ENCODE results near the gene SF3B1. TPM values are rescaled to one million over a fixed set of nuclear protein-coding genes. Genes with fewer than 3 reads are reported as not detected.

SF3B1 gene
- total RNA-seq, 1 experiment from 2014 or later = 274 TPM

DNA sequence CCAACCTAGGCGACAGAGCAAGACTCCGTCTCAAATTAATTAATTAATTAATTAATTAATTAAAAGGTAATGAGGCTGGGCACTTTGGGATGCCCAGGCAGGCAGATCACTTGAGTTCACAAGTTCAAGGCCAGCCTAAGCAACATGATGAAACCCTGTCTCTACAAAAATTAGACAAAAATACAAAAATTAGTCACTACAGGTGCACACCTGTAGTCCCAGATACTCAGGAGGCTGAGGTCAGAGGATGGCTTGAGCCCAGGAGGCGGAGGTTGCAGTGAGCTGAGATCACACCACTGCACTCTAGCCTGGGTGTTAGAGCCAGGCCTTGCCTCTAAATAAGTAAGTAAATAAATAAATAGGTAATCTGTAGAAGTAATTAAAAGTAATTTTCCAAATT, 6.8 kb downstream of the SF3B1 start:
- H3K36me3 ChIP-seq (ENCODE audit: control insufficient read depth, insufficient read depth, low read length) = no peaks in the 10 kb centered on the region
- CTCF ChIA-PET = no interaction called here
- BruUV-seq (replicated peaks) = no TSS peak
- H3K9me3 Mint-ChIP-seq (ENCODE audit: unreplicated experiment) = no peaks in the 10 kb centered on the region
- no peaks in the 10 kb centered on the region for H3K27me3 Mint-ChIP-seq (ENCODE audit: insufficient read depth, unreplicated experiment)
- peaks cover 13% of the 10 kb centered on the region for H3K4me1 ChIP-seq
- H3K27me3 ChIP-seq (replicated peaks; ENCODE audit: control insufficient read depth, insufficient read depth, low read length) = no peaks in the 10 kb centered on the region
- intact Hi-C loops (cut with micrococcal nuclease; ENCODE audit: unreplicated experiment) = no loop called here
- peaks cover 55% of the 10 kb centered on the region for H3K36me3 Mint-ChIP-seq (ENCODE audit: insufficient read depth, unreplicated experiment)
- peaks cover 15% of the 10 kb centered on the region for H3K4me1 Mint-ChIP-seq (ENCODE audit: low read depth, unreplicated experiment)
- TF ChIP-seq, protein P1, sequence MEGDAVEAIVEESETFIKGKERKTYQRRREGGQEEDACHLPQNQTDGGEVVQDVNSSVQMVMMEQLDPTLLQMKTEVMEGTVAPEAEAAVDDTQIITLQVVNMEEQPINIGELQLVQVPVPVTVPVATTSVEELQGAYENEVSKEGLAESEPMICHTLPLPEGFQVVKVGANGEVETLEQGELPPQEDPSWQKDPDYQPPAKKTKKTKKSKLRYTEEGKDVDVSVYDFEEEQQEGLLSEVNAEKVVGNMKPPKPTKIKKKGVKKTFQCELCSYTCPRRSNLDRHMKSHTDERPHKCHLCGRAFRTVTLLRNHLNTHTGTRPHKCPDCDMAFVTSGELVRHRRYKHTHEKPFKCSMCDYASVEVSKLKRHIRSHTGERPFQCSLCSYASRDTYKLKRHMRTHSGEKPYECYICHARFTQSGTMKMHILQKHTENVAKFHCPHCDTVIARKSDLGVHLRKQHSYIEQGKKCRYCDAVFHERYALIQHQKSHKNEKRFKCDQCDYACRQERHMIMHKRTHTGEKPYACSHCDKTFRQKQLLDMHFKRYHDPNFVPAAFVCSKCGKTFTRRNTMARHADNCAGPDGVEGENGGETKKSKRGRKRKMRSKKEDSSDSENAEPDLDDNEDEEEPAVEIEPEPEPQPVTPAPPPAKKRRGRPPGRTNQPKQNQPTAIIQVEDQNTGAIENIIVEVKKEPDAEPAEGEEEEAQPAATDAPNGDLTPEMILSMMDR (IDR thresholded peaks at IDR 0.05; ENCODE audit: insufficient read depth in 1 of 2, low read depth in 1 of 2, low read length in 1 of 2, severe bottlenecking in 1 of 2, unreplicated experiment in 1 of 2) = no peak
- H3K27ac Mint-ChIP-seq (ENCODE audit: unreplicated experiment) = no peak overlapping the region
- H3K4me3 Mint-ChIP-seq (ENCODE audit: unreplicated experiment) = no peak overlapping the region
- H3K4me3 ChIP-seq (ENCODE audit: low read depth, low read length) = no peak overlapping the region
- no peaks in the 10 kb centered on the region for H3K9me3 ChIP-seq
- no peak for DNase-seq
- POLR2A ChIA-PET = no interaction called here

DNA sequence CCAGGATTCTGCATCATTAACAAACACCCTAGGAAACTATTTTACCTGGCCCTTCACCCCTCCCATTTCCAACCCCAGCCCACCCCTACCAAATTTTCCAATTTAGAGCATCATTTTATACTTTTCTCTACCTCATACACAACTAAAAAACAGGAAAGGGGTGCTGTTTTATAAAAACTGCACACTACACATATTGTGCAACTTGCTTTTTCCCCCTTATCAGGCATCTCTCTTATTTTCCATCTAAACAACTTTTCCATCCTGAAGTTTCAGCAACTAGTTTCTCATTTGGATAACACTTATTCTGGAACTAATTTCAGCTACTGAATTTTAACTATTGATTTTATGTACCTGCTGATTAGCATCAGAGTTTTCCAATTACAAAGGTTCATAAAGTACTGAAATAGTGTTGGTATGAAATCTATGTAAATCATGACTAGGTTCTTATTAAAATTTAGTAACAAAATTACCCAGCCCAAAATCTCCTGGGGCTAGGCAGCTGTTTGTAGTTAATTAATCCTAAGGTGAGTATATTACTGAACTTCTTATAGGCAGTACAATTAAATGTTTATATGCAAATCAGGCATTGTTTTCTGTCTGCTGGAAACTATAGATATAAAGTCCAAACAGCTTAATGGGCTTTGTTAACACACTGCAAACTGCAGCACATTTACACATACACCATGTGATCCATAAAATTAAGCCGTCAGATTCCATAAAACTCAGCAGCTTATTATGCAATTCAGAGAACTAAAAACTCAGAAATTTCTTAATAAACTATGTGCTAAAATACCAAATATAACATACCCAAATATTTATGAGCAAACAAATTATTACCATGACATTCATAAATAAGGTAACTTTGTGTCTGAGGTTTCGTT, 7.9 kb downstream of the SF3B1 start:
- CTCF ChIA-PET = no interaction called here
- Mint-ChIP-seq H3K9me3 (ENCODE audit: unreplicated experiment) (no peaks in the 10 kb centered on the region), H3K4me1 (ENCODE audit: low read depth, unreplicated experiment) (peaks cover 15% of the 10 kb centered on the region), H3K27me3 (ENCODE audit: insufficient read depth, unreplicated experiment) (no peaks in the 10 kb centered on the region), H3K27ac (ENCODE audit: unreplicated experiment) (no peak overlapping the region), H3K4me3 (ENCODE audit: unreplicated experiment) (no peak overlapping the region), H3K36me3 (ENCODE audit: insufficient read depth, unreplicated experiment) (peaks cover 62% of the 10 kb centered on the region)
- H3K4me3 ChIP-seq (ENCODE audit: low read depth, low read length) = no peak overlapping the region
- H3K4me1 ChIP-seq = peaks cover 12% of the 10 kb centered on the region; the same call in 1 of the 2 replicates
- DNase-seq = no peak
- POLR2A ChIA-PET = no interaction called here
- H3K9me3 ChIP-seq = no peaks in the 10 kb centered on the region
- no peaks in the 10 kb centered on the region for H3K27me3 ChIP-seq (replicated peaks; ENCODE audit: control insufficient read depth, insufficient read depth, low read length)
- no TSS peak for BruUV-seq (replicated peaks)
- H3K36me3 ChIP-seq (ENCODE audit: control insufficient read depth, insufficient read depth, low read length) = no peaks in the 10 kb centered on the region
- TF ChIP-seq, protein P1 (IDR thresholded peaks at IDR 0.05; ENCODE audit: insufficient read depth in 1 of 2, low read depth in 1 of 2, low read length in 1 of 2, severe bottlenecking in 1 of 2, unreplicated experiment in 1 of 2) = no peak
- intact Hi-C loops (cut with micrococcal nuclease; ENCODE audit: unreplicated experiment) = no loop called here

- no peak overlapping the region for H3K4me3 Mint-ChIP-seq (ENCODE audit: unreplicated experiment)
- no peak for DNase-seq
- intact Hi-C loops (cut with micrococcal nuclease; ENCODE audit: unreplicated experiment) = no loop called here
- H3K36me3 ChIP-seq (ENCODE audit: control insufficient read depth, insufficient read depth, low read length) = no peaks in the 10 kb centered on the region; the same call in 1 of the 2 replicates
- H3K36me3 Mint-ChIP-seq (ENCODE audit: insufficient read depth, unreplicated experiment) = peaks cover 64% of the 10 kb centered on the region
- peaks cover 15% of the 10 kb centered on the region for H3K4me1 Mint-ChIP-seq (ENCODE audit: low read depth, unreplicated experiment)
- peaks cover 12% of the 10 kb centered on the region; the same call in 1 of the 2 replicates for H3K4me1 ChIP-seq
- BruUV-seq (replicated peaks) = no TSS peak
- H3K4me3 ChIP-seq (ENCODE audit: low read depth, low read length) = no peak overlapping the region
- H3K27me3 ChIP-seq (replicated peaks; ENCODE audit: control insufficient read depth, insufficient read depth, low read length) = no peaks in the 10 kb centered on the region
- no peaks in the 10 kb centered on the region for H3K9me3 Mint-ChIP-seq (ENCODE audit: unreplicated experiment)
- POLR2A ChIA-PET = interaction anchor here (1.2 kb wide), 1 partner anchor 9 kb away, joined by 5 read pairs; the partner anchor contains the start of gene SF3B1
- TF ChIP-seq, protein P1 (IDR thresholded peaks at IDR 0.05; ENCODE audit: insufficient read depth in 1 of 2, low read depth in 1 of 2, low read length in 1 of 2, severe bottlenecking in 1 of 2, unreplicated experiment in 1 of 2) = no peak
- H3K9me3 ChIP-seq = no peaks in the 10 kb centered on the region
- H3K27me3 Mint-ChIP-seq (ENCODE audit: insufficient read depth, unreplicated experiment) = no peaks in the 10 kb centered on the region
- CTCF ChIA-PET = no interaction called here
- no peak overlapping the region for H3K27ac Mint-ChIP-seq (ENCODE audit: unreplicated experiment)
Measured at GRCh38 chr2:197425550-197425949, 9.3 kb downstream of the SF3B1 start.
